Brain microvascular endothelial cell (primary cell): ENCODE measurements around the gene EPHA3.
A peak's percentile ranks its signal among the peaks of the same experiment; 100 is the strongest.

Experiments
- DNase-seq: peaks from one replicate; pipeline ENCODE4 v3.0.0-alpha.2; 2020
- H3K27ac ChIP-seq: fragments of 250-450 bp; sonication (Bioruptor Pico); 2 replicates; pipeline ENCODE4 v1.5.1; 2020; ENCODE audit warnings: mild to moderate bottlenecking, moderate library complexity
- H3K27me3 ChIP-seq: fragments of 250-450 bp; sonication (Bioruptor Pico); replicated peaks from 2 replicates; pipeline ENCODE4 v1.5.1; 2020; ENCODE audit warnings: mild to moderate bottlenecking
- H3K36me3 ChIP-seq: fragments of 250-450 bp; sonication (Bioruptor Pico); replicated peaks from 2 replicates; pipeline ENCODE4 v1.5.1; 2020; ENCODE audit warnings: mild to moderate bottlenecking
- H3K4me3 ChIP-seq: 2 replicates; pipeline ENCODE4 v1.5.1; 2011; ENCODE audit warnings: low read depth, mild to moderate bottlenecking, control low read depth, low read length, moderate library complexity
- in situ Hi-C: cut with HindIII; loops from 2 replicates; pipeline ENCODE4 v1.10.0; 2017; ENCODE audit warnings: low sequenced_read_pairs, low pct_ligation_motif_present
- TF ChIP-seq, protein P1 (sequence below): IDR thresholded peaks from 2 replicates; pipeline ENCODE4 v1.5.1; 2011; ENCODE audit warnings: low read depth, mild to moderate bottlenecking, moderate library complexity, low read length, control low read depth, inconsistent platforms; ENCODE audit errors: missing control alignments

The EPHA3 gene

GRCh38 chr3:89101921-89102320 is 5.5 kb upstream of the EPHA3 start:
- TF ChIP-seq, protein P1, sequence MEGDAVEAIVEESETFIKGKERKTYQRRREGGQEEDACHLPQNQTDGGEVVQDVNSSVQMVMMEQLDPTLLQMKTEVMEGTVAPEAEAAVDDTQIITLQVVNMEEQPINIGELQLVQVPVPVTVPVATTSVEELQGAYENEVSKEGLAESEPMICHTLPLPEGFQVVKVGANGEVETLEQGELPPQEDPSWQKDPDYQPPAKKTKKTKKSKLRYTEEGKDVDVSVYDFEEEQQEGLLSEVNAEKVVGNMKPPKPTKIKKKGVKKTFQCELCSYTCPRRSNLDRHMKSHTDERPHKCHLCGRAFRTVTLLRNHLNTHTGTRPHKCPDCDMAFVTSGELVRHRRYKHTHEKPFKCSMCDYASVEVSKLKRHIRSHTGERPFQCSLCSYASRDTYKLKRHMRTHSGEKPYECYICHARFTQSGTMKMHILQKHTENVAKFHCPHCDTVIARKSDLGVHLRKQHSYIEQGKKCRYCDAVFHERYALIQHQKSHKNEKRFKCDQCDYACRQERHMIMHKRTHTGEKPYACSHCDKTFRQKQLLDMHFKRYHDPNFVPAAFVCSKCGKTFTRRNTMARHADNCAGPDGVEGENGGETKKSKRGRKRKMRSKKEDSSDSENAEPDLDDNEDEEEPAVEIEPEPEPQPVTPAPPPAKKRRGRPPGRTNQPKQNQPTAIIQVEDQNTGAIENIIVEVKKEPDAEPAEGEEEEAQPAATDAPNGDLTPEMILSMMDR, result no peak
- Histone ChIP-seq H3K4me3 (no peak overlapping the region), H3K36me3 (no peaks in the 10 kb centered on the region), H3K27ac (no peak overlapping the region), H3K27me3 (no peaks in the 10 kb centered on the region)
- in situ Hi-C loops, result no loop called here
- DNase-seq, result no peak

- no peaks in the 10 kb centered on the region for H3K36me3 ChIP-seq
- H3K4me3 ChIP-seq, result no peak overlapping the region
- no peak for DNase-seq
- TF ChIP-seq, protein P1, result no peak
- H3K27me3 ChIP-seq, result no peaks in the 10 kb centered on the region
- H3K27ac ChIP-seq, result no peak overlapping the region
- in situ Hi-C loops, result no loop called here
Observed at GRCh38 chr3:89104499-89104898, 2.9 kb upstream of the EPHA3 start.

- TF ChIP-seq, protein P1, result no peak
- Histone ChIP-seq H3K4me3 (no peak overlapping the region), H3K36me3 (no peaks in the 10 kb centered on the region), H3K27me3 (no peaks in the 10 kb centered on the region), H3K27ac (no peak overlapping the region)
- in situ Hi-C loops, result no loop called here
- no peak for DNase-seq
Observed at GRCh38 chr3:89105503-89105902, 1.9 kb upstream of the EPHA3 start.

DNA sequence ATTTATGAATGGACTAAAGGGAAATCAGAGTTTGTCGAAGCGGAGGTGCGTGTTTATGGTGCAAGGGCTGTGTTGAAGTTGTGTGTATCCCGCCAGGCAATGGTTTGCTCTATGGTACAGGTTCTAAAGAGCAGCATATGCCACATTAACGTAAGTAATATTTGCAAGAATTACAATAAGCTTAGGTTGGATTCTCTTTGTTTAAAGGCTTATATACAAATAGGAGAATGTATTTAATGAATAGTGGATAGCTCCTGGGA is 800 bp downstream of the EPHA3 start:
- peak overlapping the region; percentile 70 for H3K4me3 ChIP-seq
- no peak for DNase-seq
- in situ Hi-C loops, result no loop called here
- TF ChIP-seq, protein P1, result no peak
- H3K27ac ChIP-seq, result no peak overlapping the region
- no peaks in the 10 kb centered on the region for H3K27me3 ChIP-seq
- no peaks in the 10 kb centered on the region for H3K36me3 ChIP-seq

GRCh38 chr3:89113344-89113743 is 5.9 kb downstream of the EPHA3 start:
- Histone ChIP-seq H3K27me3 (no peaks in the 10 kb centered on the region), H3K4me3 (no peak overlapping the region), H3K27ac (no peak overlapping the region), H3K36me3 (no peaks in the 10 kb centered on the region)
- in situ Hi-C loops, result no loop called here
- DNase-seq, result no peak
- TF ChIP-seq, protein P1, result no peak
